GM21423 (cell line): Measurements from ENCODE around the gene SLC29A1.
A peak's percentile ranks its signal among the peaks of the same experiment; 100 is the strongest.
"Not testable (repeated sequence)": the region's sequence is repeated elsewhere in the genome, so short reads cannot be mapped to it uniquely, and the experiment has no call there.

Experiments used
- ATAC-seq: cut with Tn5 transposase; IDR thresholded peaks from one replicate; pipeline ENCODE4 v1.9.1; 2021; ENCODE audit warnings: mild to moderate bottlenecking, moderate library complexity; ENCODE audit not compliant: unreplicated experiment

The SLC29A1 gene

DNA sequence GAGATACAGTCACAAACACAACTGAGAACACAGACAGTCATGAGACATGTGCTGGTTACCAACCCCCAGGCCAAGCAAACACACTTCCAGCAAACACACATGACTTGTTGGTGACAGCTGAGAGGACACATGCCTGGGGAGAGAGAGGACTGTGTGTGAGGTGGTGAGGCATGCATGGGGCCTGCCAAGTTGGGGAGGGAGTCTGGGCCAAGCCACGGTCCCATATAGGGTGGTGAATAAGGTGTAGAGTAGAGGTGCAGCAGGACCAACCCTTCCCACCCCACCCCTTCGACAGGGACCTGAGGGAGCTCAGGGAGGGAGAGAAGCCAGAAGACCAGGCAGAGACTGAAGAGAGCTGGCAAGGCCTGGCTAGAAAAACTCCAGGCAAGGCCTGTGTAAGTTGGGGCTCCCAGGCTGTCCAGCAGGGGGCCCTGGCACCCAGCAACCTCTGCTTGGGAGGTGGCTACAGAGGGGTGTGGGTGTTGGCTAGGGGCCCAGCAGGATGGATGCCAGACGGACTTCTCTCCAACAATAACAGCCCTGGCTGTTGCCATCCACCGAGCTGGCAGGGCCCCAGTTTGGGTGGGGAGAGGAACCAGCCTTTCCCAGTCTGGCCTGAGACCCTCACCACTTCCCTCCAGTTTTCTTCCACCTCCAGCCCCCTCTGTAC is 2.0 kb upstream of the SLC29A1 start:
- peak; percentile 33 for ATAC-seq

DNA sequence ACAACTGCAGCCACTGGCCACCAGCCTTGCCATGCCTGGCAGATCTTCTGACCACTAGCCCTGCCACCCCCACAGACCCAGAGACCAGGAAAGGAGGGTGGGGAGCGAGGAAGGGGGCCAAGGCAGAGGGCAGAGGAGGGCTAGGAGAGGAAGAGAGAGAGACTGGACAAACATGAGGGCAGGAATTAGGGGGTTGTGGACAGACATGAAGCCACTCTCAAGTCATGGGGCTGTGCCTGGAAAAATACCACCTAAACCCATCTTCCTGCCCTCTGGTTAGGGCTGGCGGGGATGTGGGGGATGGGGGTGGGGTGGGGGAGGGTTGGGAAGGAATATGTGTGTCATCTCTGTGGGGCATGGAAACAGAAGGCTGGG is 1.4 kb upstream of the SLC29A1 start:
- ATAC-seq = no peak

DNA sequence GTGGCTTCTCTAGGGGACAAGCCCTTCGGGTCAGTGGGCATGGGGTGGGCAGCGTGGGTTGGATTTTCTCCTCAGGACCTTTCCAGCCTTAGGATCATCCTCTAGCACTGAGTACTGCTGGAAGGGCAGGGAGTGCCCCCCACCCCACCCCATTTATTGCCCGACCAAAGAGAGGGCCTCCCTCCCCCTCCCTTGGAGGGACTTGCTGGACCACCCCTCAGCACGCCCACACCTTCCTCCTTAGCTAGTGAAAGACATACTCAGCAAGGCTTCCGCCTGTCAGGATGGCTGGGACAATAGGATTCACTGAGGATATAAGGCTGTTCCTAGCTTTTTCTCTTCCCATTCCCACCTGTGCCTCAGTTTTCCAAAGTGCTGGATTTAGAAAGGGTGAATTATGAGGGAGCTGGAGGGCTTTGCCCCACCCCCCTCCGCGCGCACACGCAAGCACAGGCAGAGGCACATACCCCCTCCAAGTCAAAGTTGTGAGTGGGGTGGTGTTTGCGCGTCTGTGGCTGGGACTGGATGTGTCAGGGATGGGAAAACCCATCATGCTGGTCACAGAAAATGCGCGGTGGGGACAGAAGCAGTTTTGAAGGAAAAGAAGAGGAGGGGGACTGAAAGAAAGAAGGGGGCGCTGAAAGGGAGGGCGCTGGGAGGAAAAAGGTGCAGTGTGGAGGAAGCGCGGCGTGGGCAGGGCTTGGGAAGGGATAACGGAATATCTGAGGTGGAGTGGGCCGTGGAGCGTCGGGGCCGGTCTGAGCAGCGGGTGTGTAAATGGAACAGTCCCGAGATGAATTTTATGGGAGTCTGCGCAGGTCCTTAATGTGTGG is 693 bp upstream of the SLC29A1 start:
- no peak for ATAC-seq

DNA sequence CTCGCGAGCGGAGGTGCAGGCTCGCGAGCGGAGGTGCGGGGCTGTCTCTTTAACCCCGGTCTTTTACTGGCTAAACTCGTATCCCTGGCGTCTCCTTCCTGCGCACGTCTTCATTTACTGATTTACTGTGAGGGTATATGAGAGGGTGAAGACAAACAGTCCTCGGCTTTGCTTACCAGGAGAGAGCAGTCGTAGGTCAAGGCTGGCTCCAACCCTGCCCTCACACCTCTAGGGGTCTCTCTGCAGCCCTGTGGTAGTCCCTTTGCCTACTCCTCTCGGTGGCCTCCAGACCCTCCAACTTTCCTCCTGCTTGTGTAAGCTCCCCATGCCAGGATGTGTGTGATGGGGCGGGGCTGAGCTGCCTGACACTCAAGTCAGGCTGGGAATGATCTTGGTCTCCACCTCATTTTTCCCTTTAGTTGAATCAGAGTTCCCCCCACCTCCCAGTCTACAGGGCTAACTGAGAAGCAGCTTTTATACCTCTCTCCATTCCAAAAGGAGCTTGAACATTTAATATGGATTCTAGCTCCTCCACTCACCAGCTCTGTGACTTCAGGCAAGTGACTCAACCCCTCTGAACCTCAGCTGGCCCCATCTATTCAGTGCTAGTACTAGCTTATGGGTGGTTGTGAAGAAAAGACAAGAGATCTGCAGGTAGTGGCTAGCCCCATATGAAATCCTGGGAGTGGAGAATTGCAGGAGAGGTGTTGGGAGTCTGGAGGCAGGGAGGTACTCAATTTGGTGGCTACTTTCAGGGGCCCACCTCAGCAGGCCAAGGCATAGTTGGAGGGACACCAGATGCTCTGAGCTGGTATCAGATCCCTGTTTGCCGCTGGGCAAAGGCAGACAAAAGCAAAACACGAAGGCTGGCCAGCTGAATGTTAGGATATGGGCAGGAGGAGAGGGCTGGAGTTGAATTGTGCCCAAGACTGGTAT is 902 bp downstream of the SLC29A1 start:
- peak; percentile 10 for ATAC-seq

DNA sequence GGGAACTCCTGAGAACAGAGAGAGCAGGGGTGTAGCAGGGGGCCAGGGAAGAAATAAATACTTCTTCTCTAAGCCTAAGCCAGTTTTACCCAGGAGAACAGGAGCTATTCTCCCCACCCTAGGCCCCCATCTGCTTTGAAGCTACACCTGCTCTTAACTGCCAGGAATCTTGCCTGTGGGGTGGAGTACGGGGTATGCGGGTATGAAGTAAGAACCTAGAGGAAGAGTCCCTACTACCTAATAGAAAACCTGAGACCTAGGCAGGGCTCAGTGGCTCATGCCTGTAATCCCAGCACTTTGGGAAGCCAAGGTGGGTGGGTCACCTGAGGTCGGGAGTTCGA is 1.5 kb downstream of the SLC29A1 start:
- no peak for ATAC-seq

DNA sequence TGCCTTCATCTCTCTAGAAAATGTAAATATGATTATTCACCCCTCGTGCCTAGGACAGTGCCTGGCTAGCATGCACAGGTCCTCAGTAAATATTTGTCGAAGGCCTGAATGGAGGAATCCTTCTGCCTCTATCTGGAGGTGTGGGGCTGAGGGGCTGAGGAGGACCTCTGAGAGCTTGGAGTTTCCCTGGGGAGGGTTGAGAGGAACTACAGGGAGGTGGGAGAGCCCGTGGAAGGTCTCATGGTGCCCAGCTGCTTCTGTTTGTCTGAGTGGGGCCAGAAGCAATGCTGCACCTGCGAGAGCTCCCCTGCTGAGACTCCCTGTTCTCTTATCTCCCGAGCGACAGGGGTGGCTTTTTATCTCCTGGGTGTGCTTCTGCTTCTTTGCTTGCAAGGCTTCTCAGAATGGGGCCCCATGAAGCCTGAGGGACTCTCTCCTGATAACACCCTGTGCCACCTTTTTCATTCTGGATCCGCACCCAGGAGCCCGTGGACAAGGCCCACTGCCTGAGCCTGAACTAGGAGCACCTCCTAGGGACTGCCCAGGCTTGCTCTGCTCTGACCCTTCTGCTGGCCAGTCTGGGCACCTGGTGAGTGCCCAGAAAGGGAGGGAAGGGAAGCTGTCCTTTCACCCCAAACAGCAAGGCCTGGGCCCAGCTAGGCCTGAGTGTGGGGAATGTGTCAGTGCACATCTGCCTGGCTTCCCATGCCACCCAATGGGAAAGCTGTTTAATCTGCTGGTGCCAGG is 2.4 kb downstream of the SLC29A1 start:
- ATAC-seq = no peak

DNA sequence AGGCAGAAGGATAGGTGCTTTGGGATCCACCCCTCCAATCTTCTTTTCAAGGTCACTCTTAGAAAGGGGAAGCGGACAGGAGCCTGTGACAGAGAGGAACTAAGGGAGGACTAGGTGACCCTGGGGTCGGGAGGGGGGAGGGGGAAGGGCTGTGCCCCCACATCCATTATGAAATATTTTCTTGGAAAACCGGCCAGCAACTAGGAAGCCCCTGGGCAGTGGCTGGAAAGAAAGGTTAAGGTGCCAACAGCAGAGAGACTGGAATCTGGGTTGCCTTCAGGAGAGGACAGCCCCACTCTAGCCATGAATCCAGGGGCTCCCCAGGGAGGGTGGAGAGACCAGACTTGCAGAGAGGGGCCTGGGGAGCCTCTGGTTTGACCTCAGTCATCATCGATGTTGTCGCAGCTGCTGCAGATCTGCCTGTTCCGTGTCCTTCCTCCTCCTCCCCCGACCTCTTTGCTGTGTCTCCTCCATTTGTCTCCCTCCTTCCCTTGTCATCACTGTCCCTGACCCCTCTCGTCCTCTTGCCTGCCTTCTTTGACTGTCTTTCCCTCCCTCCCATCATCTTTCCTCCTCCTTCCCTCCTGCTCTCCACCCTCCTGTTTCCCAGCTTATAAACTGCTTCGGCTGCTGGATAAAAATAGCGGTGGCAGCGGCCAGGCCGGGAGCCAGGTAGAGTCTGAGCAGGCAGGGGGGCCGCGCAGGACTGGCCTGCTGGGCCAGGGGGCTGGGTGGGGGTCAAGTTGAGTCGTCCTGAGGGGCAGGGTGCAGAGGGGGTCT is 3.2 kb downstream of the SLC29A1 start:
- ATAC-seq = no peak

DNA sequence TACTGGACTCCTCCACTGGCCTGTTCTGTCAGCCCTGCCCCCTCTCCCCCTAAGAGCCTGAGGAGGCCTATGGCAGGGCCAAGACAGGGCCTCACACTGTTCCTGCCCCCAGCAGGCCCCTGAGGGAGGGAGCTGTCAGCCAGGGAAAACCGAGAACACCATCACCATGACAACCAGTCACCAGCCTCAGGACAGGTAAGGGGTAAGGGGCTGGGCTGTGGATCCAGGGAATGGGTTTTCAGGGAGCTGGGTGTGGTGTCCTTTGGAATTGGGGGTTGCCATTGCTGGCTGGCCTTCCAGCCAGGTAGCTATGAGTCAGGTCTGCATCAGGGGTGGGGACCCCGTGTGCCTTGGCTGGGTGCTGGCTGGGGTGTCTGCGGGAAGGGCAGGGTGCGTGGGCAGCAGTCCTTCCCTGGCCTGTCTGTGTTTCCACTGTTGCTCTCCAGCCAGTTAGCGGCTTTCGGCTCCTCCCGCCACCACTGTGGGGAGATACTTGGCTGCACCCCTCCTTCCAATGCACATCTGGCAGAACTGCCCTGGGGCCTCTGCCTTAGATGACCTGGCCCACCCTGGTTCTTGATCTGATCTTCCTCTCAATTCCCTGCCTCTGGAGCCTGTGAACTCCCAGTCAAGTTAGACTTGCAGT is 3.9 kb downstream of the SLC29A1 start:
- no peak for ATAC-seq

DNA sequence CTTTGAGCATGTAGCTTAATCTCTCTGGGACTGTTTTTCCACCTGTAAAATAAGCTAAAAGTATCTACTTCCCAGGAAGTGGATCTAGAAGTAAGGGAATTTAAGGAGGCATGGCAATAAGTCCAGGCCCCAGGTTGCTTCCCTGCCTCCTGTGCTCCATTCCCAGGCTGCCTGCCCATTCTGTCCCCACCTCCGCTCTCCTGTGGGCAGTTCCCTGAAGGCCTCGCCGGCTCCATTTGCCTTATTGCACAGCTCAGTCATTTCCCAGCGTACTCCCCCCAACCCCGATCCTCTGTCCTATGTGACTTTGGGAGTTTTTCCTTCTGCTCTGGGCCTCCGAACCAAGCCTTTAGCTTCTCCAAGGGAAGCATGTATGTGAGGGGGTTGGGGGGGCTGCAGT is 4.6 kb downstream of the SLC29A1 start:
- ATAC-seq = no peak

DNA sequence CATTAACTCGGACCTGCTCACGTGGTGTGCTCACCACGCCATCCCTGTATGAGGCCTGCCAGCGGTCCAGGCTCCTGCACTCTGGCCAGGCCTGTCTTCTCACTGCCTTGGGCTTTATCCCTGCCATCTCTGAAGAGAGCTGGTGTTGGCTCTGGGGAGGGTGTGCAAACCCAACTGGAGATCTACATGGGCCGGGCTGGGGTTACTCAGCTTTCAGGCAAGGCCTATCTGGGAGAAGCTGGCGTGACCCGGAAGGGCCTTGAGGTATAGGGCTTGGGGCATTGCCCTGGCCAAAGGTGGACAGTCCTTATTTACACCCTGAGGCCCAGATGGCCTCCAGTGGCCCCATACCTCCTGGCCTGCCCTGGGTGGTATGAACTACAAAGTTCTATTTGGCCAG is 5.0 kb downstream of the SLC29A1 start:
- no peak for ATAC-seq

DNA sequence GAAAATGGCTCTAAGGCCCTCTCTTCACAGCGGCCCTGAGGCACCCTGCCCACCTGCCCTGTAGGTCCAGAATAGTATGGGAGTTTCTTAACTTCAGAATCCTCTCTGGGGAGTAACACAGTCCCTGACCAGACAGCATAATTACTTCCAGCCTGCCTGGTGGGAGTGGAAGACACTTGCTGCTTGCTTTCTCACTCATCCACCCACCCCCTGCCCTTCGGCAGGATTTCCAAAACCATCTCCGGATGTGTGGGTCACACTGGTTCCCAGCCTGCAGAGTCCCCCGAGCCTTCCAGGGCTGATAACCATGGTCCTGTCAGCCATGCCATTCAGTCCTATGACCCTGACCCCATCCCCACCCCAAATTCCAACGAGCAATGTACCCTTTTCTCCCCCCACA is 5.4 kb downstream of the SLC29A1 start:
- no peak for ATAC-seq

DNA sequence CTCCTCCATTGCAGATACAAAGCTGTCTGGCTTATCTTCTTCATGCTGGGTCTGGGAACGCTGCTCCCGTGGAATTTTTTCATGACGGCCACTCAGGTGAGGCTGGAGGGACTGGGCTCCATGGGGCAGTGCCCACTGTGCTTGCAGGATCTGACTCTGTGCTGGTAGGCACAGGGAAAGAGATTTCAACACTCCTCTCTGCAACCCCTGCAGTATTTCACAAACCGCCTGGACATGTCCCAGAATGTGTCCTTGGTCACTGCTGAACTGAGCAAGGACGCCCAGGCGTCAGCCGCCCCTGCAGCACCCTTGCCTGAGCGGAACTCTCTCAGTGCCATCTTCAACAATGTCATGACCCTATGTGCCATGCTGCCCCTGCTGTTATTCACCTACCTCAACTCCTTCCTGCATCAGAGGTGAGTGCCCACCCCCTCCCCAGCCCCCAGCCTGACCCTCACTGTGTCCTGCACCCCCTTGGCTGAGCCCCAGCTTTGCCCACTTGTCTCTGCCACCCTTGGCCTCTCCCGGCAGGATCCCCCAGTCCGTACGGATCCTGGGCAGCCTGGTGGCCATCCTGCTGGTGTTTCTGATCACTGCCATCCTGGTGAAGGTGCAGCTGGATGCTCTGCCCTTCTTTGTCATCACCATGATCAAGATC is 6.1 kb downstream of the SLC29A1 start:
- no peak for ATAC-seq

DNA sequence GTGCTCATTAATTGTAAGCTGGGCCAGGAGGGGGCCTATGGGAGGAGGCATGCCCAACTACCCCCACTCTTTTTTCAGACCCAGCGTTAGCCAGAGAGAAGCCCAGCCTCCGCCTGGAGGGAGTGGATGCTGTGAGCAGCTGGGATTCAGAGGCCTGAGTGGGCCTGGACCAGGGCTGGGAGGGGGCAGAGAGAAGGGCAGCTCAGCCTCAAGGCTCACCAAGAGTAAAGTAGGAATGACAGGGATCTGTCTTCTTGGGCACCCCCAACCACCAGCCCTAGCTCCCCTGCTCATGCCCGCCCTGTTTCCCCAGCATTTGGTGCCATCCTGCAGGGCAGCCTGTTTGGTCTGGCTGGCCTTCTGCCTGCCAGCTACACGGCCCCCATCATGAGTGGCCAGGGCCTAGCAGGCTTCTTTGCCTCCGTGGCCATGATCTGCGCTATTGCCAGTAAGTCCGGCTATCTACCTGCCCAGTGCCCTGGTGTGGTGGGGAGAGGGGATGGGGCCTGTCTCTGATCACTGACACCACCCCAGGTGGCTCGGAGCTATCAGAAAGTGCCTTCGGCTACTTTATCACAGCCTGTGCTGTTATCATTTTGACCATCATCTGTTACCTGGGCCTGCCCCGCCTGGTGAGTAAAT is 6.8 kb downstream of the SLC29A1 start:
- no peak for ATAC-seq

DNA sequence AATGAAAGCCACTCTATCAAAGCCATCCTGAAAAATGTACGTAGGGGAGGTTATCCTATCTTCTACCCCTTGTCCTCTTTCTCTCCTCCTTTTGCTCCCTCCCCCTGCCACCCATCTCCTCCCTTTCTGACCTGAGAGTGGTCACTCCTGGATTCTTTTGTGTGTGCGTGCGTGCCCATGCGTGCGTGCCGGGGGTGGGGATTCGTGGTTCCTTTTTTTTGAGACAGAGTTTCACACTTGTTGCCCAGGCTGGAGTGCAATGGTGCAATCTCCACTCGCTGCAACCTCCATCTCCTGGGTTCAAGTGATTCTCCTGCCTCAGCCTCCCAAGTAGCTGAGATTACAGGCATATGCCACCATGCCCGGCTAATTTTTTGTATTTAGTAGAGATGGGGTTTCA is 8.0 kb downstream of the SLC29A1 start:
- ATAC-seq = not testable (repeated sequence)

DNA sequence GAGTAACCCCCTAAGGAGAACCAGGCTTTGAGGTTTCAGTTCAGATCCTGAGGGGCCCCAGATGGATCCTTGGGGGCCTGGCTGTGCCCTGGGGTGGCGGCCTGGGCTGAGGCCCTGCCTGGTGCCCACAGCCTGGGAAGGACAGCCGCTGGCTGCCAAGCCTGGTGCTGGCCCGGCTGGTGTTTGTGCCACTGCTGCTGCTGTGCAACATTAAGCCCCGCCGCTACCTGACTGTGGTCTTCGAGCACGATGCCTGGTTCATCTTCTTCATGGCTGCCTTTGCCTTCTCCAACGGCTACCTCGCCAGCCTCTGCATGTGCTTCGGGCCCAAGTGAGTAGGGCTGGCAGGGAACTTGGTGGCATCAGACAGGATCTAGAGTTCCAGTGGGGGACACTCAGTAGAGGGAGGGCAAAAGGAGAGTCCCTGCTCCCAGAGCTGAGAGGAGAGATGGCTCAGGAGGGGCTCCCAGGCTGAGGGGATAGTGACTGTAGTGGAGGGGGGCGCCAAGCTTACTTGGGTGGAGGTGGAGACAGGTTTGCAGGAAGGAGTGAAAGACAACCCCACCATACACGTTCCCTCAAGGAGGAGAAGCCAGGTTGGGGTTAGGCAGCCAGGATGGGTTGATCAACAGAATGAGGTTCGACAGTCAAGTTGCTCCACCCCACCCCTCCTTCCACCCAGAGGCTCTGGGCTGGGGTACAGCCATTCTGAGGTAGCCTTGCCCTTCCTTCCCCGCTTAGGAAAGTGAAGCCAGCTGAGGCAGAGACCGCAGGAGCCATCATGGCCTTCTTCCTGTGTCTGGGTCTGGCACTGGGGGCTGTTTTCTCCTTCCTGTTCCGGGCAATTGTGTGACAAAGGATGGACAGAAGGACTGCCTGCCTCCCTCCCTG is 9.5 kb downstream of the SLC29A1 start:
- no peak for ATAC-seq

DNA sequence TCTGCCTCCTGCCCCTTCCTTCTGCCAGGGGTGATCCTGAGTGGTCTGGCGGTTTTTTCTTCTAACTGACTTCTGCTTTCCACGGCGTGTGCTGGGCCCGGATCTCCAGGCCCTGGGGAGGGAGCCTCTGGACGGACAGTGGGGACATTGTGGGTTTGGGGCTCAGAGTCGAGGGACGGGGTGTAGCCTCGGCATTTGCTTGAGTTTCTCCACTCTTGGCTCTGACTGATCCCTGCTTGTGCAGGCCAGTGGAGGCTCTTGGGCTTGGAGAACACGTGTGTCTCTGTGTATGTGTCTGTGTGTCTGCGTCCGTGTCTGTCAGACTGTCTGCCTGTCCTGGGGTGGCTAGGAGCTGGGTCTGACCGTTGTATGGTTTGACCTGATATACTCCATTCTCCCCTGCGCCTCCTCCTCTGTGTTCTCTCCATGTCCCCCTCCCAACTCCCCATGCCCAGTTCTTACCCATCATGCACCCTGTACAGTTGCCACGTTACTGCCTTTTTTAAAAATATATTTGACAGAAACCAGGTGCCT is 10.2 kb downstream of the SLC29A1 start:
- no peak for ATAC-seq
